A172 (cell line): ENCODE results near the gene ADRB1. TPM values are rescaled to one million over a fixed set of nuclear protein-coding genes. Genes with fewer than 3 reads are reported as not detected.

Experiments used
- DNase-seq: peaks from one replicate; pipeline ENCODE4 v3.0.0-alpha.2; 2015; ENCODE audit warnings: low spot score
- total RNA-seq: library from RNA; depleted of rRNA; stranded (reverse); fragments of >200 nt; shearing (Covaris generic); gene quantifications from 2 replicates; pipeline ENCODE4 v1.2.3, GENCODE V29; 2014; rRNA removed

Gene ADRB1
- total RNA-seq, 1 experiment from 2014 or later, result 1.5 TPM

DNA sequence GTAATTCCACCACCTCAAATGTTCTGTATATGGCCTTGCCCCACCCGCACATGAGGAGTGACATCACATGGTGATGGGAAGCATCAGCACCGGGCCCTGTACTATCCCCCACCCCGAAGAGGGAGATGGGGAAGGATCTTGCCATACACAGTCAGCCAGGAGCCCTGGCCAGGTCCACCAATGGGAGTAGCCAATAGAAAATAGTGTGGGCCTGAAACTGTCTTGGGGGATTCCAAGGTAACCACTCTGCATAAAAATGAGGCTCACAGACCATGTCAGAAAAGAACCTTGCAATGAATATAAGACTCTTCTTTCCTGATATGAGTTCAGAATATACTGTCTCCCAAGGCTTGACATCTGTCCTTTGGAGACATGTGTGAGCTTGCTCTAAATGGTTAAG is 51.1 kb downstream of the ADRB1 start:
- DNase-seq, result no peak

- DNase-seq, result no peak
Observed at GRCh38 chr10:114095559-114096337, 52.1 kb downstream of the ADRB1 start.

Other genes with a start within 250 kb of the ADRB1 start
- gene DCLRE1A, start 189.8 kb upstream of the ADRB1 start, total RNA-seq, result 16.4 and 18.1 TPM in 2 replicates
- 23.7 and 29.1 TPM in 2 replicates for gene NHLRC2, start 189.2 kb upstream of the ADRB1 start, total RNA-seq
- 7.3 and 8.2 TPM in 2 replicates for gene CCDC186, start 130.3 kb downstream of the ADRB1 start, total RNA-seq
- gene TDRD1, start 135.5 kb downstream of the ADRB1 start, total RNA-seq, result 0.02 TPM in 1 of 2 replicates, not detected in the other
- gene VWA2, start 195.4 kb downstream of the ADRB1 start, total RNA-seq, result 0.14 TPM in 1 of 2 replicates, not detected in the other